SK-N-SH treated with all-trans-retinoic acid at 6 μM for 48 hours (cell line): ENCODE measurements around the gene CXCR2.

Experiments used
- ATAC-seq: fragments of 200-7000 bp; cut with Tn5 transposase; 3 replicates; pipeline ENCODE4 v1.9.1; 2020; ENCODE audit warnings: mild to moderate bottlenecking, moderate library complexity
- ARNTL ChIP-seq: fragments of 450-650 bp; formaldehyde crosslinking; IDR thresholded peaks from 2 replicates; pipeline ENCODE4 v1.5.0; 2020; ENCODE audit warnings: low read depth, mild to moderate bottlenecking, moderate library complexity, borderline replicate concordance
- BACH2 ChIP-seq: fragments of 250-450 bp; sonication (Bioruptor Pico); IDR thresholded peaks from 2 replicates; pipeline ENCODE4 v1.9.0; 2021; ENCODE audit warnings: mild to moderate bottlenecking, borderline replicate concordance
- CSDC2 ChIP-seq: fragments of 250-450 bp; sonication (Bioruptor Pico); IDR thresholded peaks from 2 replicates; pipeline ENCODE4 v1.5.0; 2020; ENCODE audit warnings: mild to moderate bottlenecking, moderate library complexity
- ESRRG ChIP-seq: fragments of 250-450 bp; sonication (Bioruptor Pico); IDR thresholded peaks from 2 replicates; pipeline ENCODE4 v1.6.1; 2021; ENCODE audit warnings: mild to moderate bottlenecking
- GLIS3 ChIP-seq: fragments of 250-450 bp; sonication (Bioruptor Pico); IDR thresholded peaks from 2 replicates; pipeline ENCODE4 v1.5.0; 2020; ENCODE audit warnings: mild to moderate bottlenecking, moderate library complexity
- ISL1 ChIP-seq: fragments of 250-450 bp; sonication (Bioruptor Pico); IDR thresholded peaks from 2 replicates; pipeline ENCODE4 v2.1.2; 2022; ENCODE audit warnings: mild to moderate bottlenecking, moderate library complexity
- OSR1 ChIP-seq: fragments of 250-450 bp; sonication (Bioruptor Pico); IDR thresholded peaks from 2 replicates; pipeline ENCODE4 v1.8.0; 2022; ENCODE audit warnings: moderate library complexity, mild to moderate bottlenecking, inconsistent platforms
- PPARA ChIP-seq: fragments of 250-450 bp; sonication (Bioruptor Pico); IDR thresholded peaks from 2 replicates; pipeline ENCODE4 v1.5.0; 2020; ENCODE audit warnings: mild to moderate bottlenecking, borderline replicate concordance
- RARB ChIP-seq: fragments of 250-450 bp; sonication (Bioruptor Pico); IDR thresholded peaks from 2 replicates; pipeline ENCODE4 v1.8.0; 2021; ENCODE audit warnings: mild to moderate bottlenecking, moderate library complexity
- TCF4 ChIP-seq: fragments of 250-450 bp; sonication (Bioruptor Pico); IDR thresholded peaks from 2 replicates; pipeline ENCODE4 v1.8.0; 2021; ENCODE audit warnings: mild to moderate bottlenecking, moderate library complexity, borderline replicate concordance
- TOX ChIP-seq: fragments of 250-450 bp; sonication (Bioruptor Pico); IDR thresholded peaks from 2 replicates; pipeline ENCODE4 v1.8.0; 2021; ENCODE audit warnings: mild to moderate bottlenecking, moderate library complexity, borderline replicate concordance
- ZFP3 ChIP-seq: fragments of 250-450 bp; sonication (Bioruptor Pico); IDR thresholded peaks from 2 replicates; pipeline ENCODE4 v1.5.0; 2020; ENCODE audit warnings: mild to moderate bottlenecking, moderate library complexity
- ZFP30 ChIP-seq: fragments of 450-650 bp; formaldehyde crosslinking; IDR thresholded peaks from 2 replicates; pipeline ENCODE4 v1.5.0; 2022; ENCODE audit warnings: mild to moderate bottlenecking, moderate library complexity
- ZNF565 ChIP-seq: fragments of 450-650 bp; formaldehyde crosslinking; conservative IDR thresholded peaks from 2 replicates; pipeline ENCODE4 v1.5.0; 2020; ENCODE audit warnings: low read depth, mild to moderate bottlenecking, moderate library complexity
- ZNF70 ChIP-seq: fragments of 450-650 bp; formaldehyde crosslinking; IDR thresholded peaks from 2 replicates; pipeline ENCODE4 v1.5.0; 2020; ENCODE audit warnings: mild to moderate bottlenecking, moderate library complexity
- ZNF8 ChIP-seq: fragments of 450-650 bp; formaldehyde crosslinking; IDR thresholded peaks from 2 replicates; pipeline ENCODE4 v1.5.0; 2020; ENCODE audit warnings: mild to moderate bottlenecking, moderate library complexity
- TF ChIP-seq, protein P1 (sequence below): fragments of 250-450 bp; sonication (Bioruptor Pico); IDR thresholded peaks from 2 replicates; pipeline ENCODE4 v1.5.0; 2020; ENCODE audit warnings: mild to moderate bottlenecking, moderate library complexity
- TF ChIP-seq, protein P2 (sequence below): fragments of 250-450 bp; sonication (Bioruptor Pico); IDR thresholded peaks from 2 replicates; pipeline ENCODE4 v1.8.0; 2021; ENCODE audit warnings: low read depth, mild to moderate bottlenecking, moderate library complexity, borderline replicate concordance
- TF ChIP-seq, protein P3 (sequence below): fragments of 250-450 bp; sonication (Bioruptor Pico); IDR thresholded peaks from 2 replicates; pipeline ENCODE4 v1.5.1; 2021; ENCODE audit warnings: mild to moderate bottlenecking, moderate library complexity
- TF ChIP-seq, protein P4 (sequence below): fragments of 250-450 bp; sonication (Bioruptor Pico); IDR thresholded peaks from 2 replicates; pipeline ENCODE4 v1.5.1; 2020; ENCODE audit warnings: low read depth, mild to moderate bottlenecking, moderate library complexity
- TF ChIP-seq, protein P5 (sequence below): fragments of 250-450 bp; sonication (Bioruptor Pico); IDR thresholded peaks from 2 replicates; pipeline ENCODE4 v1.8.0; 2020; ENCODE audit warnings: mild to moderate bottlenecking, moderate library complexity, borderline replicate concordance

The CXCR2 gene

DNA sequence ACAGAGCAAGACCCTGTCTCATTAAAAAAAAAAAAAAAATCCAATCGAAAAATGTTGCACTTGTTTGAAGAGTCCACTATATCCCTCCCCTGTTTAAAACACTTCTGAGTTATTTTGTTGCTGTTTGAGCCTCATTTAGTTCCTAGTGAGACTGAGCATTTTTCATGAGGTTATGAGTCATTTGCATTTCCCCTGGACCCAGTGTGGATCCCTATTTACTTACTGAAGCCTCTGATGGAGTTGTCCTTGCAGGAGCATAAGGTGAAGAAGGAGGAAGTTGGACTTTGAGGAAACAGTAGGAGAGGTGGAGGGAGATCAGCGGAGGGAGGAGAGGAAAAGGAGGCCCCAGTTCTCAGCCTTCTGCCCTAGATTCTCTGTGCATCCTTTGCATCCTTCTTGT lies 35.8 kb downstream of the CXCR2 start (continued):
- no peak for TF ChIP-seq ZFP3 (CRISPR knock-in tag)
- no peak for TF ChIP-seq TCF4 (CRISPR knock-in tag)
- no peak for TF ChIP-seq ZFP30 (CRISPR knock-in tag)
- TF ChIP-seq CSDC2 (CRISPR knock-in tag): no peak
- TF ChIP-seq, protein P1, sequence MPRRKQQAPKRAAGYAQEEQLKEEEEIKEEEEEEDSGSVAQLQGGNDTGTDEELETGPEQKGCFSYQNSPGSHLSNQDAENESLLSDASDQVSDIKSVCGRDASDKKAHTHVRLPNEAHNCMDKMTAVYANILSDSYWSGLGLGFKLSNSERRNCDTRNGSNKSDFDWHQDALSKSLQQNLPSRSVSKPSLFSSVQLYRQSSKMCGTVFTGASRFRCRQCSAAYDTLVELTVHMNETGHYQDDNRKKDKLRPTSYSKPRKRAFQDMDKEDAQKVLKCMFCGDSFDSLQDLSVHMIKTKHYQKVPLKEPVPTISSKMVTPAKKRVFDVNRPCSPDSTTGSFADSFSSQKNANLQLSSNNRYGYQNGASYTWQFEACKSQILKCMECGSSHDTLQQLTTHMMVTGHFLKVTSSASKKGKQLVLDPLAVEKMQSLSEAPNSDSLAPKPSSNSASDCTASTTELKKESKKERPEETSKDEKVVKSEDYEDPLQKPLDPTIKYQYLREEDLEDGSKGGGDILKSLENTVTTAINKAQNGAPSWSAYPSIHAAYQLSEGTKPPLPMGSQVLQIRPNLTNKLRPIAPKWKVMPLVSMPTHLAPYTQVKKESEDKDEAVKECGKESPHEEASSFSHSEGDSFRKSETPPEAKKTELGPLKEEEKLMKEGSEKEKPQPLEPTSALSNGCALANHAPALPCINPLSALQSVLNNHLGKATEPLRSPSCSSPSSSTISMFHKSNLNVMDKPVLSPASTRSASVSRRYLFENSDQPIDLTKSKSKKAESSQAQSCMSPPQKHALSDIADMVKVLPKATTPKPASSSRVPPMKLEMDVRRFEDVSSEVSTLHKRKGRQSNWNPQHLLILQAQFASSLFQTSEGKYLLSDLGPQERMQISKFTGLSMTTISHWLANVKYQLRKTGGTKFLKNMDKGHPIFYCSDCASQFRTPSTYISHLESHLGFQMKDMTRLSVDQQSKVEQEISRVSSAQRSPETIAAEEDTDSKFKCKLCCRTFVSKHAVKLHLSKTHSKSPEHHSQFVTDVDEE (CRISPR knock-in tag): no peak
- TF ChIP-seq, all 23 proteins: peak for 0

DNA sequence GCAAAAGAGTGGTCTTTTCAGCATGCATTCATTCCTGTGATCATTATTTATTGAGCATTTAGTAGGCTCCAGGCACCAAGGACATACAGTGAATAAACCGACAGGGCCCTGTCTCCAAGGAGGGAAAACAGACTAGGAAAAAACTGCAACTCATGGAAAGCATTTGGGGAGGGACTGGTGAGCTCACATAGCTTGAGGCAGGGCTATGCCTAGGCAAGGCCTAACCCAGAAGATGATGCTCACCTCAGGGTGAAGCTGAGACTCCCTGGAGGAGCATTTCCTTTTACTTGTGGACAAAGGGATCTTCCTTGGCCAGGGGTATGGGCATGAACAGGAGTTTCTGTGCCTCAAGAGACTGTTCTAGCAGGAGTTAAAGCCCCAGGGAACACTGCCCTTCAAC lies 37.0 kb downstream of the CXCR2 start:
- TF ChIP-seq ZNF565: no peak
- no peak for TF ChIP-seq BACH2 (CRISPR knock-in tag)
- TF ChIP-seq ESRRG (CRISPR knock-in tag): no peak
- no peak for TF ChIP-seq ZNF8 (CRISPR knock-in tag)
- no peak for TF ChIP-seq TCF4 (CRISPR knock-in tag)
- TF ChIP-seq, protein P2, sequence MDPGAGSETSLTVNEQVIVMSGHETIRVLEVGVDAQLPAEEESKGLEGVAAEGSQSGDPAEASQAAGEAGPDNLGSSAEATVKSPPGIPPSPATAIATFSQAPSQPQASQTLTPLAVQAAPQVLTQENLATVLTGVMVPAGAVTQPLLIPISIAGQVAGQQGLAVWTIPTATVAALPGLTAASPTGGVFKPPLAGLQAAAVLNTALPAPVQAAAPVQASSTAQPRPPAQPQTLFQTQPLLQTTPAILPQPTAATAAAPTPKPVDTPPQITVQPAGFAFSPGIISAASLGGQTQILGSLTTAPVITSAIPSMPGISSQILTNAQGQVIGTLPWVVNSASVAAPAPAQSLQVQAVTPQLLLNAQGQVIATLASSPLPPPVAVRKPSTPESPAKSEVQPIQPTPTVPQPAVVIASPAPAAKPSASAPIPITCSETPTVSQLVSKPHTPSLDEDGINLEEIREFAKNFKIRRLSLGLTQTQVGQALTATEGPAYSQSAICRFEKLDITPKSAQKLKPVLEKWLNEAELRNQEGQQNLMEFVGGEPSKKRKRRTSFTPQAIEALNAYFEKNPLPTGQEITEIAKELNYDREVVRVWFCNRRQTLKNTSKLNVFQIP (CRISPR knock-in tag): no peak
- TF ChIP-seq PPARA (CRISPR knock-in tag): no peak
- TF ChIP-seq ISL1 (CRISPR knock-in tag): no peak
- TF ChIP-seq ARNTL (CRISPR knock-in tag): no peak
- no peak for TF ChIP-seq ZNF70 (CRISPR knock-in tag)
- no peak for TF ChIP-seq TOX
- TF ChIP-seq ZFP30 (CRISPR knock-in tag): no peak
- no peak for TF ChIP-seq GLIS3 (CRISPR knock-in tag)
- TF ChIP-seq, protein P3, sequence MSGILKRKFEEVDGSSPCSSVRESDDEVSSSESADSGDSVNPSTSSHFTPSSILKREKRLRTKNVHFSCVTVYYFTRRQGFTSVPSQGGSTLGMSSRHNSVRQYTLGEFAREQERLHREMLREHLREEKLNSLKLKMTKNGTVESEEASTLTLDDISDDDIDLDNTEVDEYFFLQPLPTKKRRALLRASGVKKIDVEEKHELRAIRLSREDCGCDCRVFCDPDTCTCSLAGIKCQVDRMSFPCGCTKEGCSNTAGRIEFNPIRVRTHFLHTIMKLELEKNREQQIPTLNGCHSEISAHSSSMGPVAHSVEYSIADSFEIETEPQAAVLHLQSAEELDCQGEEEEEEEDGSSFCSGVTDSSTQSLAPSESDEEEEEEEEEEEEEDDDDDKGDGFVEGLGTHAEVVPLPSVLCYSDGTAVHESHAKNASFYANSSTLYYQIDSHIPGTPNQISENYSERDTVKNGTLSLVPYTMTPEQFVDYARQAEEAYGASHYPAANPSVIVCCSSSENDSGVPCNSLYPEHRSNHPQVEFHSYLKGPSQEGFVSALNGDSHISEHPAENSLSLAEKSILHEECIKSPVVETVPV (CRISPR knock-in tag): no peak
- no peak for TF ChIP-seq CSDC2 (CRISPR knock-in tag)
- no peak for TF ChIP-seq RARB (CRISPR knock-in tag)
- TF ChIP-seq, protein P4, sequence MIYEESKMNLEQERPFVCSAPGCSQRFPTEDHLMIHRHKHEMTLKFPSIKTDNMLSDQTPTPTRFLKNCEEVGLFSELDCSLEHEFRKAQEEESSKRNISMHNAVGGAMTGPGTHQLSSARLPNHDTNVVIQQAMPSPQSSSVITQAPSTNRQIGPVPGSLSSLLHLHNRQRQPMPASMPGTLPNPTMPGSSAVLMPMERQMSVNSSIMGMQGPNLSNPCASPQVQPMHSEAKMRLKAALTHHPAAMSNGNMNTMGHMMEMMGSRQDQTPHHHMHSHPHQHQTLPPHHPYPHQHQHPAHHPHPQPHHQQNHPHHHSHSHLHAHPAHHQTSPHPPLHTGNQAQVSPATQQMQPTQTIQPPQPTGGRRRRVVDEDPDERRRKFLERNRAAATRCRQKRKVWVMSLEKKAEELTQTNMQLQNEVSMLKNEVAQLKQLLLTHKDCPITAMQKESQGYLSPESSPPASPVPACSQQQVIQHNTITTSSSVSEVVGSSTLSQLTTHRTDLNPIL (CRISPR knock-in tag): no peak
- TF ChIP-seq, protein P1 (CRISPR knock-in tag): no peak
- no peak for ATAC-seq

DNA sequence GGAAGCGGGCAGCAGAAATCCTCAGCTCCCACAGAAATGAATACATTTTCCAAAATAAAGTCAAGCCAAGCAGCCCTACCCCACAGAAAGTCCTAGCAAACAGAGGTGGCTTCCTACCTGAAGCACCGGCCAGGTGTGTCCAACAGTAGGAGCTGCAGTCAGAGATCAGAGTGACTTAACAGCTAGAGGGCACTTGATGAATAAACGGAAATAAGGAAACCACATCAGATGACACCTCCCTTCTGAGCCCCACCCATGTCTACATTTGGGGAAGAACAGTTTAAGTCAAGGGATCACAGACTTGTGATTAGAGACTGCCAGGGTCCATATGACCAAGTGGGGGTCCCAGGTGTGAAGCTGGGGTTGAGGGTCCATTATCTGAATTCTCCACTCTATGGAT lies 41.0 kb downstream of the CXCR2 start, which contains the start of gene CXCR1:
CXCR1 (minus strand) TSS at position 172 of the 400 bp plus-strand sequence. CDS start 1,751 bp downstream, outside the sequence.
- TF ChIP-seq ZFP3 (CRISPR knock-in tag) (no peak), PPARA (CRISPR knock-in tag) (no peak), CSDC2 (CRISPR knock-in tag) (no peak), OSR1 (CRISPR knock-in tag) (no peak), ISL1 (CRISPR knock-in tag) (no peak), GLIS3 (CRISPR knock-in tag) (no peak), ZNF565 (no peak), TCF4 (CRISPR knock-in tag) (no peak), TOX (no peak), ARNTL (CRISPR knock-in tag) (no peak), ZFP30 (CRISPR knock-in tag) (no peak), ZNF70 (CRISPR knock-in tag) (no peak)
- TF ChIP-seq, protein P5, sequence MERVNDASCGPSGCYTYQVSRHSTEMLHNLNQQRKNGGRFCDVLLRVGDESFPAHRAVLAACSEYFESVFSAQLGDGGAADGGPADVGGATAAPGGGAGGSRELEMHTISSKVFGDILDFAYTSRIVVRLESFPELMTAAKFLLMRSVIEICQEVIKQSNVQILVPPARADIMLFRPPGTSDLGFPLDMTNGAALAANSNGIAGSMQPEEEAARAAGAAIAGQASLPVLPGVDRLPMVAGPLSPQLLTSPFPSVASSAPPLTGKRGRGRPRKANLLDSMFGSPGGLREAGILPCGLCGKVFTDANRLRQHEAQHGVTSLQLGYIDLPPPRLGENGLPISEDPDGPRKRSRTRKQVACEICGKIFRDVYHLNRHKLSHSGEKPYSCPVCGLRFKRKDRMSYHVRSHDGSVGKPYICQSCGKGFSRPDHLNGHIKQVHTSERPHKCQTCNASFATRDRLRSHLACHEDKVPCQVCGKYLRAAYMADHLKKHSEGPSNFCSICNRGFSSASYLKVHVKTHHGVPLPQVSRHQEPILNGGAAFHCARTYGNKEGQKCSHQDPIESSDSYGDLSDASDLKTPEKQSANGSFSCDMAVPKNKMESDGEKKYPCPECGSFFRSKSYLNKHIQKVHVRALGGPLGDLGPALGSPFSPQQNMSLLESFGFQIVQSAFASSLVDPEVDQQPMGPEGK (CRISPR knock-in tag): no peak
- TF ChIP-seq, protein P1 (CRISPR knock-in tag): no peak
- no peak for ATAC-seq
